H1 (cell line): ENCODE measurements around the gene ZNF432. TPM values are rescaled to one million over a fixed set of nuclear protein-coding genes. Genes with fewer than 3 reads are reported as not detected.
"Not testable (repeated sequence)": the region's sequence is repeated elsewhere in the genome, so short reads cannot be mapped to it uniquely, and the experiment has no call there.

Experiments used
- CTCF ChIA-PET: fragments of 300-600 bp; sonication (Branson Sonifier 250); formaldehyde crosslinking; loops from one replicate; lab custom pipeline; 2021; ENCODE audit not compliant: partially characterized antibody; lab: Charles Lee
- POLR2A ChIA-PET: fragments of 300-600 bp; sonication (Branson Sonifier 250); formaldehyde crosslinking; loops from one replicate; lab custom pipeline; 2021; ENCODE audit warnings: inconsistent platforms; ENCODE audit not compliant: partially characterized antibody; lab: Charles Lee
- DNase-seq, 2 experiments: peaks; one replicate each; pipeline versions ENCODE4 v3.0.0 to v3.0.0-alpha.2; 2010 to 2022; ENCODE audit warnings: low spot score in 2 of 2, low read depth in 1 of 2, mixed read lengths in 1 of 2
- FAIRE-seq: peaks from 2 replicates; lab custom pipeline; 2011; peaks lifted over from hg19 to GRCh38; lab: Jason Lieb, UNC
- H2AFZ ChIP-seq: 2 replicates; pipeline ENCODE4 v1.8.1; 2012; ENCODE audit warnings: low read length, inconsistent platforms
- H2AK5ac ChIP-seq: 2 replicates; pipeline ENCODE4 v1.6.1; 2013; ENCODE audit warnings: low read depth, low read length
- H2BK120ac ChIP-seq: replicated peaks from 2 replicates; pipeline ENCODE3; 2013; ENCODE audit warnings: low read depth, low read length, inconsistent platforms
- H2BK12ac ChIP-seq: 2 replicates; pipeline ENCODE4 v1.6.1; 2013; ENCODE audit warnings: low read depth, low read length
- H2BK15ac ChIP-seq: 2 replicates; pipeline ENCODE4 v1.6.1; 2013; ENCODE audit warnings: low read length
- H2BK20ac ChIP-seq: 2 replicates; pipeline ENCODE4 v1.6.1; 2013; ENCODE audit warnings: low read length
- H2BK5ac ChIP-seq: 2 replicates; pipeline ENCODE4 v1.6.1; 2013; ENCODE audit warnings: low read depth, low read length
- H3K14ac ChIP-seq: 2 replicates; pipeline ENCODE4 v1.6.1; 2013; ENCODE audit warnings: inconsistent platforms; ENCODE audit not compliant: insufficient read length
- H3K18ac ChIP-seq: 2 replicates; pipeline ENCODE4 v1.6.1; 2013; ENCODE audit warnings: low read length; ENCODE audit errors: extremely low read depth
- H3K23ac ChIP-seq: 2 replicates; pipeline ENCODE4 v1.6.1; 2013; ENCODE audit warnings: inconsistent platforms; ENCODE audit not compliant: insufficient read length
- H3K23me2 ChIP-seq: 2 replicates; pipeline ENCODE4 v1.6.1; 2013; ENCODE audit warnings: low read depth, low read length
- H3K27ac ChIP-seq: 2 replicates; pipeline ENCODE4 v1.6.1; 2011; ENCODE audit warnings: low read depth, low read length, inconsistent platforms
- H3K27me3 ChIP-seq, 4 experiments: replicated peaks in 1 of 4; 1 replicate in 1 of 4; 2 replicates in 3 of 4; pipeline versions ENCODE4 v1.6.1 to v1.8.1; 2011 to 2013; ENCODE audit warnings: low read length in 3 of 4, mild to moderate bottlenecking in 3 of 4, inconsistent platforms in 2 of 4, mixed read lengths in 2 of 4, moderate library complexity in 1 of 4; ENCODE audit not compliant: control insufficient read depth in 3 of 4, insufficient read depth in 3 of 4; ENCODE audit errors: extremely low read depth in 1 of 4
- H3K36me3 ChIP-seq, 4 experiments: 2 replicates each; pipeline versions ENCODE4 v1.6.1 to v1.8.1; 2011 to 2013; ENCODE audit warnings: mild to moderate bottlenecking in 4 of 4, low read length in 3 of 4, moderate library complexity in 2 of 4, control low read depth in 1 of 4, inconsistent platforms in 1 of 4; ENCODE audit not compliant: insufficient read depth in 4 of 4, control insufficient read depth in 2 of 4
- H3K4ac ChIP-seq: replicated peaks from 2 replicates; pipeline ENCODE3; 2013; ENCODE audit warnings: low read length, low read depth, mixed read lengths, inconsistent platforms; ENCODE audit not compliant: insufficient read length
- H3K4me1 ChIP-seq, 4 experiments: replicated peaks in 1 of 4; 1 replicate in 1 of 4; 2 replicates in 3 of 4; pipeline versions ENCODE4 v1.6.1 to v1.8.1; 2011 to 2013; ENCODE audit warnings: low read length in 3 of 4, inconsistent platforms in 2 of 4, mixed read lengths in 1 of 4; ENCODE audit not compliant: insufficient read depth in 4 of 4, control insufficient read depth in 3 of 4
- H3K4me2 ChIP-seq, 2 experiments: 2 replicates each; pipeline versions ENCODE4 v1.6.1 to v1.8.1; 2011 to 2013; ENCODE audit warnings: low read depth in 2 of 2, low read length in 2 of 2, control low read depth in 1 of 2, inconsistent platforms in 1 of 2, mild to moderate bottlenecking in 1 of 2; ENCODE audit not compliant: insufficient read depth in 1 of 2
- H3K4me3 ChIP-seq, 4 experiments: fragments of 200-600, 300-600 bp in 1 of 4; sonication (generic), shearing (Covaris generic), sonication (Bioruptor Twin) in 1 of 4; 2 replicates each; pipeline versions ENCODE4 v1.5.1 to v1.8.1; 2011 to 2016; ENCODE audit warnings: low read length in 4 of 4, low read depth in 3 of 4, control low read depth in 2 of 4, inconsistent platforms in 2 of 4, mild to moderate bottlenecking in 2 of 4, mixed read lengths in 1 of 4, moderate library complexity in 1 of 4; ENCODE audit not compliant: insufficient read depth in 2 of 4; ENCODE audit errors: extremely low read depth in 1 of 4
- H3K56ac ChIP-seq: replicated peaks from 2 replicates; pipeline ENCODE3; 2013; ENCODE audit warnings: low read depth, mild to moderate bottlenecking, mixed read lengths, low read length, inconsistent platforms; ENCODE audit not compliant: insufficient read length
- H3K79me1 ChIP-seq: 2 replicates; pipeline ENCODE4 v1.6.1; 2013; ENCODE audit warnings: low read depth, low read length, control low read depth
- H3K79me2 ChIP-seq, 2 experiments: 2 replicates each; pipeline versions ENCODE4 v1.6.1 to v1.8.1; 2012 to 2013; ENCODE audit warnings: low read length in 2 of 2, mild to moderate bottlenecking in 2 of 2, inconsistent platforms in 1 of 2; ENCODE audit not compliant: insufficient read depth in 2 of 2, control insufficient read depth in 1 of 2
- H3K9ac ChIP-seq, 4 experiments: replicated peaks in 1 of 4; 1 replicate in 1 of 4; 2 replicates in 3 of 4; pipeline versions ENCODE4 v1.6.1 to v1.8.1; 2011 to 2013; ENCODE audit warnings: low read depth in 3 of 4, low read length in 3 of 4, control low read depth in 2 of 4, mild to moderate bottlenecking in 2 of 4, moderate library complexity in 2 of 4, inconsistent platforms in 1 of 4; ENCODE audit errors: extremely low read depth in 1 of 4
- H3K9me3 ChIP-seq, 2 experiments: 2 replicates each; pipeline versions ENCODE4 v1.6.1 to v1.8.1; 2012 to 2013; ENCODE audit warnings: mild to moderate bottlenecking in 2 of 2, moderate library complexity in 2 of 2, control low read depth in 1 of 2, inconsistent platforms in 1 of 2, low read depth in 1 of 2, low read length in 1 of 2, mixed read lengths in 1 of 2; ENCODE audit not compliant: insufficient read depth in 2 of 2
- H4K20me1 ChIP-seq, 2 experiments: replicated peaks in 1 of 2; 2 replicates each; pipeline versions ENCODE3 to v1.8.1; 2011 to 2013; ENCODE audit warnings: inconsistent platforms in 2 of 2, low read length in 2 of 2, mild to moderate bottlenecking in 1 of 2; ENCODE audit not compliant: insufficient read depth in 2 of 2, control insufficient read depth in 1 of 2
- H4K5ac ChIP-seq: 2 replicates; pipeline ENCODE4 v1.6.1; 2013; ENCODE audit warnings: low read length, low read depth, mixed read lengths, inconsistent platforms; ENCODE audit not compliant: insufficient read length
- H4K8ac ChIP-seq: 2 replicates; pipeline ENCODE4 v1.8.0; 2013; ENCODE audit warnings: mild to moderate bottlenecking, moderate library complexity, low read length, inconsistent platforms; ENCODE audit not compliant: insufficient read depth; ENCODE audit errors: extremely low read depth
- H4K91ac ChIP-seq: replicated peaks from 2 replicates; pipeline ENCODE3; 2013; ENCODE audit warnings: low read length, mixed read lengths, inconsistent platforms; ENCODE audit not compliant: insufficient read length
- CHD1 ChIP-seq: IDR thresholded peaks from 2 replicates; pipeline ENCODE4 v1.6.1; 2012; ENCODE audit warnings: low read depth, low read length, improper control_type of control experiment
- EZH2 ChIP-seq: fragments of 200-600 bp; sonication (generic); IDR thresholded peaks from 2 replicates; pipeline ENCODE4 v1.7.1; 2012; ENCODE audit warnings: low read depth, mild to moderate bottlenecking, moderate library complexity, low read length, inconsistent platforms; ENCODE audit not compliant: severe bottlenecking
- RXRA ChIP-seq: IDR thresholded peaks from 2 replicates; pipeline ENCODE4 v1.6.1; 2011; ENCODE audit warnings: low read depth, mild to moderate bottlenecking, low read length, moderate library complexity; ENCODE audit not compliant: insufficient read depth
- TAF7 ChIP-seq: optimal IDR thresholded peaks from 2 replicates; pipeline ENCODE3; 2011; ENCODE audit warnings: low read depth, mild to moderate bottlenecking, inconsistent platforms, low read length, moderate library complexity, borderline replicate concordance
- TCF12 ChIP-seq: IDR thresholded peaks from 2 replicates; pipeline ENCODE4 v1.6.1; 2011; ENCODE audit warnings: low read depth, mild to moderate bottlenecking, low read length
- WGBS, 2 experiments: shearing (Covaris generic) in 1 of 2; methylation state at CpG; one replicate each; pipeline versions ENCODE4 v1.1.6 to v1.1.7; 2013 to 2015; ENCODE audit warnings: low lambda C conversion rate in 2 of 2, mixed read lengths in 2 of 2, inconsistent platforms in 1 of 2, low coverage in 1 of 2, missing lambda C conversion rate in 1 of 2; ENCODE audit not compliant: insufficient replicate concordance in 2 of 2, insufficient coverage in 1 of 2, insufficient read length in 1 of 2; ENCODE audit errors: extremely low coverage in 1 of 2, missing lambda C conversion rate in 1 of 2; 5-methylcytosine and 5-hydroxymethylcytosine counted together
- polyA plus RNA-seq, 7 experiments: library from polyadenylated mRNA; depleted of rRNA in 3 of 7; stranded (reverse) in 5 of 7; unstranded in 2 of 7; fragments of >200 nt in 5 of 7; fragments of 200-250 nt in 2 of 7; gene quantifications; 1 replicate in 5 of 7; 2 replicates in 1 of 7; 4 replicates in 1 of 7; pipeline versions ENCODE4 v1.2.1 to v1.2.3, GENCODE V29; 2011 to 2013; ENCODE audit warnings: missing spikeins in 2 of 7, mixed read lengths in 2 of 7
- total RNA-seq: library from RNA; stranded (reverse); fragmentation: NEBNext Ultra II Directional; extraction: Animal tissue kit (Norgen Biotek cat#: 25700); gene quantifications from 2 replicates; pipeline ENCODE4 v1.2.1, GENCODE V29; 2021

ZNF432 gene
- total and polyA plus RNA-seq, 2 of the 8 experiments (the other 6 are each of a cell fraction or from before 2014, with no cell fraction given) = 2.0 to 8.3 TPM

DNA sequence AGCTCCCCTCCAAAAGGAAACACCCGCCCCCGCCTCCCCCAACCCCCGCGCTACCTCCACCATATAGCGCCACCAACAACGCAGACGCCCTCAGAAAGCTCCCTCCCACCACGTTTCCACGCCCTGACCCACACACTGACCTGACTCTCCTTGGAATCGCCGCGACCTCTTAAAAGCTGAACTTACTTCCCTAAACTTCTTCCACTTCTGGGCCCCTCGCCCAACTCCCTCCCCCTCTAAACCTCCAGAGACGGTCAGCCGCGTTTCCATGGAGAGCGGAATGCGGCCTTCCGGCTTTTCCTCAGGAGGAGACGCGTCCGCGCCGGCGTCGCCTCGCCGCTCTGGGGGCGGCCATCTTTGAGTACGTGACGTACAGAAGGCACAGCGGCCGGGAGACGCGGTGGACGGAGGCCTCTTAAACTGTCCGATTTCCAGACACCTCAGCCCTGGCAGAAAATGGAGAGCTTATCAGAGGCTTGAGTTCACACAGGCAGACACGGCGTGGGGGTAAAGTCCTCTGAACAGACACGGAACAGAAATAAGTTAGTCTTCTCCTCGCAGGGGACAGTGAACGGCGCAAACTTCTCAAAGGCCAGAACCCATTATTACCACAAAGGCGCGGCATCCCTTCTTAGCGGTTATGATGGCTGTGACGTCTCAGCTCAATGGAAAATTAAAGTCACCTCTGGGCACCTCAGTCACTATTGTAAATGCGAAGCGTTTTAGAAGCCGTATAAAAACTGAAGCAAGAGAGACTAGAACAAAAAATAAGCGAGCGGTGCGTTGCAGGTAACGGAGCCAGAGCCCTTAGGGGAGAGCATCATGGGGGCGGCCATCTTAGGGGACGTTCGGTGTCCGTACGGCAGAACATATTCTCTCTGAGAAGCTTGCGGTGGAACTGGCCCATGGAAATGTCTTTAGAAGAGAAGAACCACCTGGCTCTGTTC lies at the start of gene ZNF432 (continued):
- TF ChIP-seq TAF7 = peak; percentile 19
- no peak for TF ChIP-seq TCF12
- TF ChIP-seq EZH2 = no peak
- TF ChIP-seq CHD1 = no peak
- TF ChIP-seq RXRA = no peak

DNA sequence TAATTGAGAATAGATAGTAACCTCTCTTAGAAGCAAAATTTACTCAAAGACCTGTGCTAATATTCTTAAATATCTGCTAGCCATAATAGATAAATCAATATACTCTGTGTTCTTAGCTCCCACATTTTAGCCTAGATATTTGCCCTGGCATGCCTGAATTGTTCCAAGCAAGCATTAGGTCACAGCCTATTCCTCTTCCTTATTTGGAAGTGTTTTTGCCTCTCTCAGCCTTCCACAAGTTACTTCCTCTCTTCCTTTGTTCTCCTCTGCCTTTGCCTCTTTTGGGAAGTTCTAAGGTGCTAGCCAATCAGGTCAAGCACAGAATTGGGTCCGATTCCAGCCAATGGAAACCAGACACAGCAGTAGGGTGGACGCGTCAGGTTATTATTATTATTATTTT lies 47.8 kb upstream of the ZNF432 start:
- H4K8ac ChIP-seq, H2AK5ac ChIP-seq, H4K91ac ChIP-seq, H3K18ac ChIP-seq, H2BK12ac ChIP-seq, CTCF ChIA-PET, H2BK20ac ChIP-seq, H3K27me3 ChIP-seq, H2BK120ac ChIP-seq, H2BK15ac ChIP-seq, H3K27ac ChIP-seq, H4K5ac ChIP-seq, H4K20me1 ChIP-seq, H3K4me1 ChIP-seq, H3K23me2 ChIP-seq, H2AFZ ChIP-seq, DNase-seq, H2BK5ac ChIP-seq, H3K9ac ChIP-seq, FAIRE-seq, H3K23ac ChIP-seq, H3K56ac ChIP-seq, H3K14ac ChIP-seq, H3K4me2 ChIP-seq, H3K79me1 ChIP-seq, H3K4ac ChIP-seq, H3K36me3 ChIP-seq: not testable (repeated sequence)
- WGBS, 2 experiments = 81% methylated on average over 3 of the region's 3 CpGs; no CpG with 5 or more reads in 1 of the 2 experiments
- H3K79me2 ChIP-seq = peaks cover 0 to 32% of the 10 kb centered on the region in 2 experiments; a peak in 2 of 4 replicates
- POLR2A ChIA-PET = interaction anchor here (0.9 to 1.3 kb wide), 2 partner anchors 12 to 42 kb away, joined by 3 read pairs; no protein-coding TSS in a partner anchor
- H3K4me3 ChIP-seq = peak overlapping the region in 1 of 4 experiments; percentile 88; a peak in 1 of 8 replicates
- H3K9me3 ChIP-seq = peaks cover 11 to 18% of the 10 kb centered on the region in 2 experiments
